ENCODE data around the gene ZEB2. TPM values are rescaled to one million over a fixed set of nuclear protein-coding genes. Genes with fewer than 3 reads are reported as not detected.

The ZEB2 gene
- total RNA-seq, 1 donor from 2014 or later, result 106 TPM

DNA sequence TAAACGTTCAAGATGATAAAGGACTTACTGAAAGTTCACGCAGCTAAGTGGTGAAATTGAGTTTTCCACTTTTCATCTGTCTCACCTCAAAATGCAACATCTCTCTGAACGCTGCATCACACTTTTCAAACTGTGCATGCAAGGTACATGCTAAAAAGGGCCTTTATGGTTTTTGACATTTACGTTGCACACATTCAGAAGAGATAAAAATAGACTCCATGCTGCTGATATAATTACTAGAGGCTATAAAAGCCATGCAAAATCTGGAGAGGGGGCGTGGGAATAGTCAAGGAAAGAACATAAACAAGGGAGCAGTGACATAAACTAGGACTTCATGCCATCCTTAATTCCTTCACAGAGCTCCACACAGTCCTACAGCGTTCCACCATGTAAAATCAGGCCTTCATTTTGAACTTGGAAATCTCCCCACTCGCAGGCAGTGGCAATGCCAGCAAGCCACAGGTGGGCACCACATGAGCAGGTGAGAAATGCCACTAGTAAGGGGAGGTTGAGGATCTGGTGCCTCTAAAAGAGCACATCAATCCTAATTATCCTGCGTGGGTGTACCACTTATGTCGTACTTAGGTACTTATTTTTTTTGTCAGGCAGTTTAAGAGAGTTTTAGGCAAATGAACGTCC is 71.4 kb downstream of the ZEB2 start:
- Histone ChIP-seq H3K36me3 (no peaks in the 10 kb centered on the region), H3K27me3 (no peaks in the 10 kb centered on the region), H3K4me3 (no peak overlapping the region), H3K9me3 (ENCODE audit: low read depth) (no peaks in the 10 kb centered on the region), H3F3A (ENCODE audit: low read depth) (peaks cover 51% of the 10 kb centered on the region), H4K20me1 (ENCODE audit: low read depth) (peaks cover 73% of the 10 kb centered on the region), H2AFZ (replicated peaks) (no peak overlapping the region), H3K4me2 (no peak overlapping the region), H3K4me1 (peaks cover 49% of the 10 kb centered on the region), H3K27ac (no peak overlapping the region), H3K79me2 (ENCODE audit: low read depth) (peaks cover 98% of the 10 kb centered on the region), H3K9ac (no peak overlapping the region)
- Mint-ChIP-seq H3K4me3 (no peak overlapping the region), H3K9me3 (peaks cover 7% of the 10 kb centered on the region), H3K27me3 (ENCODE audit: insufficient read depth, low read depth) (peaks cover 2% of the 10 kb centered on the region), H3K4me1 (peaks cover 67% of the 10 kb centered on the region), H3K36me3 (peaks cover 20% of the 10 kb centered on the region), H3K27ac (no peak overlapping the region)
- DNase-seq (ENCODE audit: low spot score), result no peak
- no peak for TF ChIP-seq CTCF (IDR thresholded peaks at IDR 0.05)

GRCh38 chr2:144447535-144447934 is 72.4 kb downstream of the ZEB2 start:
- Histone ChIP-seq H3F3A (ENCODE audit: low read depth) (peaks cover 42% of the 10 kb centered on the region), H3K36me3 (no peaks in the 10 kb centered on the region), H4K20me1 (ENCODE audit: low read depth) (peaks cover 66% of the 10 kb centered on the region), H3K9me3 (ENCODE audit: low read depth) (no peaks in the 10 kb centered on the region), H3K4me1 (peaks cover 46% of the 10 kb centered on the region), H3K27me3 (no peaks in the 10 kb centered on the region), H3K27ac (no peak overlapping the region), H3K9ac (no peak overlapping the region), H3K4me2 (no peak overlapping the region), H3K4me3 (no peak overlapping the region), H2AFZ (replicated peaks) (no peak overlapping the region), H3K79me2 (ENCODE audit: low read depth) (peaks cover 98% of the 10 kb centered on the region)
- H3K36me3 Mint-ChIP-seq, result peaks cover 20% of the 10 kb centered on the region
- no peak for DNase-seq (ENCODE audit: low spot score)
- no peak overlapping the region for H3K27ac Mint-ChIP-seq
- TF ChIP-seq CTCF (IDR thresholded peaks at IDR 0.05), result no peak
- TF ChIP-seq EZH2 (IDR thresholded peaks at IDR 0.05), result no peak
- TF ChIP-seq EZH2phosphoT487 (IDR thresholded peaks at IDR 0.05), result no peak
- peaks cover 7% of the 10 kb centered on the region for H3K9me3 Mint-ChIP-seq
- no peak overlapping the region for H3K4me3 Mint-ChIP-seq
- H3K27me3 Mint-ChIP-seq (ENCODE audit: insufficient read depth, low read depth), result peaks cover 2% of the 10 kb centered on the region
- peaks cover 64% of the 10 kb centered on the region for H3K4me1 Mint-ChIP-seq

- Histone ChIP-seq H4K20me1 (ENCODE audit: low read depth) (peaks cover 63% of the 10 kb centered on the region), H3K27ac (no peak overlapping the region), H3K4me3 (no peak overlapping the region), H3K36me3 (no peaks in the 10 kb centered on the region), H3K79me2 (ENCODE audit: low read depth) (peaks cover 98% of the 10 kb centered on the region), H2AFZ (replicated peaks) (no peak overlapping the region), H3K9me3 (ENCODE audit: low read depth) (no peaks in the 10 kb centered on the region), H3K27me3 (no peaks in the 10 kb centered on the region), H3K4me1 (peaks cover 52% of the 10 kb centered on the region), H3K9ac (no peak overlapping the region), H3K4me2 (no peak overlapping the region), H3F3A (ENCODE audit: low read depth) (peaks cover 39% of the 10 kb centered on the region)
- peaks cover 20% of the 10 kb centered on the region for H3K36me3 Mint-ChIP-seq
- H3K4me3 Mint-ChIP-seq, result no peak overlapping the region
- H3K4me1 Mint-ChIP-seq, result peaks cover 65% of the 10 kb centered on the region
- H3K9me3 Mint-ChIP-seq, result peaks cover 7% of the 10 kb centered on the region
- TF ChIP-seq EZH2phosphoT487 (IDR thresholded peaks at IDR 0.05), result no peak
- TF ChIP-seq CTCF (IDR thresholded peaks at IDR 0.05), result no peak
- TF ChIP-seq EZH2 (IDR thresholded peaks at IDR 0.05), result no peak
- no peak for DNase-seq (ENCODE audit: low spot score)
- H3K27ac Mint-ChIP-seq, result no peak overlapping the region
- peaks cover 2% of the 10 kb centered on the region for H3K27me3 Mint-ChIP-seq (ENCODE audit: insufficient read depth, low read depth)
Observed at GRCh38 chr2:144446136-144446535, 73.8 kb downstream of the ZEB2 start.
